GM21526 (cell line): ENCODE results near the gene NFKB1.
"Not testable (repeated sequence)": the region's sequence is repeated elsewhere in the genome, so short reads cannot be mapped to it uniquely, and the experiment has no call there.

ENCODE experiments used
- ATAC-seq: cut with Tn5 transposase; IDR thresholded peaks from one replicate; pipeline ENCODE4 v1.9.1; 2021; ENCODE audit warnings: moderate library complexity; ENCODE audit not compliant: unreplicated experiment, low FRiP score

NFKB1 gene

GRCh38 chr4:102619021-102619420 is 117.9 kb downstream of the NFKB1 start:
- ATAC-seq = not testable (repeated sequence)

DNA sequence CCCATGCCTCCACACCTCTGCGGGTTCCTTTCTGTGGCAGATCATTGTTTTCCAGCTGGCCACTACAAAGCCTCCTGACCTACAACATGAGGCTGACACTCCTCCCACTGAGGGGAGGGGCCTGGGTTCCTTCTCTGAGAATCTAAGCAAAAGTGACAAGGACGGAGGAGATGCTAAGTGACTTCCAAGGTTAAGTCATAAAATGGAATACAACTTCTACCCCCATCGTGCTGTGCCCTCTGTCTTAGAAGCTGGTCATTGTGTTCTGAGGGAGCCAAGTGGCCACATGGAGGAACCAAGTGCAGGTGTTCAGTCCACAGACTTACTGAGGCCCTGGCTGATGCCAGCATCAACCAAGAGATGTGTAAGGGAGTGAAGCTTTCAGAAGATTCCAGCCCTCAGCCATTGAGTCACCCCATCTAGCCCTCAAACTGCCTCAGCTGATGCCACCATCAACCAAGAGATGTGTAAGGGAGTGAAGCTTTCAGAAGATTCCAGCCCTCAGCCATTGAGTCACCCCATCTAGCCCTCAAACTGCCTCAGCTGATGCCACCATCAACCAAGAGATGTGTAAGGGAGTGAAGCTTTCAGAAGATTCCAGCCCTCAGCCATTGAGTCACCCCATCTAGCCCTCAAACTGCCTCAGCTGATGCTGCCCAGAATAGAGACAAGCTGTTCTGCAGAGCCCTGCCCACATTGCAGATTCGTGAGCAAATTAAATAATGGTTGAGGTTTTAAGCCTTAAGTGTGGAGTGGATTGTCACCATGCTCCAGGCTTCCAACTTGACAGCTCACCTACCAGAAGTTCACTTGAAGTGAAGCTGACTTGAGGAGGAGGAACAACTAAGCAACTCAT is 118.8 kb downstream of the NFKB1 start:
- not testable (repeated sequence) for ATAC-seq

DNA sequence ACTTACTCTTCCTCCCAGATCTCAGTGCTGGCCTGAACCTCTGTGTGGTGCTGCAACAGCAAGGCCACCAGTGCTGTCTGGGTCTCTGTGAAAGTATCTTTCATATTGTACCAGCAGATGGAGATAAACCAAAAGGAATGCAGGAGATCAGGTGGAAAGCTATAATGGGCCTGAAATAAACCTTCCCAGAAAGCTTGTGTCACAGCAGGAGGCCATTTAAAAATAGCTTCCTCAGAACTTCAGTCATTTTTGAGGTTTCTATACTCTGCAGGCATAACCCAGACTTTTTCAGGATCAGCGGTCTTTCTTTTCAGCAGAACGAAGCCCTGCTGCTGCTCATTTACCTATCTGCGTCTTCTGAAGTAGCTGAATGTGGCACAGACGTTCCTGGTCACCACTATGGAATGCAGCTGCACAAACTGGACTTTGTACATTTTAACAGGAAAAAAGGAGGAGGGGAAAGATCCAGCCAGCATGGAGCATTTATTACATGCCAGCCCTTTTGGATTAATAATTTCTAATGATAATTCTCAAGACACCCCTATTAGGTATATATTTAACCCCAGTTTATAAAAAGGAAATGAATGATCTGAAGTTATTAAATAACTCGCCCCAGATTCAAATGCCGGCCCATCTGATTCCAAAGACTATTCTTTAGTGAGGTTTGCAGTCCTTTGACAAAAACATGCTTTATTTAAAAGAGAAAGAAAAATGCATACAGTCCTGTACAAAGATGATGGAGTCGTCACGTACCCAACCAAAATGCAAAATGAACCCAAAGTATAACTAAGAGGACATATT is 119.7 kb downstream of the NFKB1 start:
- no peak for ATAC-seq

DNA sequence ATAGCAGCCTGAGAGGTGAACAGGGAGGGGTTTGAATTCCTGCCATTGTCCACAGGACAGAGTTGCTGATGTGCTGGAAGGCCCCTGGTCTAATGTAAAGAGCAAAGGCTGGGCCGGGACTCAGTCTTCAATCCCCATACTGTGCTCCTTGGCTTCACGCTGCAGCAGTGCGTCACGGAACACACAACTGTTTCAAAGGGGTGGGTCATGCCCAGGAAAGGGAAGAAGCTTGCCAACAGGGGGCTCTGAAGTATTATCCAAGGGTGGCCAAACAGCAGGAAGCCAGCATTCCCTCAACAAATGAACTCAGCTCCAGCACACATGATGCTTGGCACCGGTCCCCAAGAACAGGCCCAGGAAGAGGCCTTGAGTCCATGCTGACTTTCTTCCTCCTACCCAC is 122.5 kb downstream of the NFKB1 start:
- ATAC-seq = no peak

- ATAC-seq = no peak
Observed at GRCh38 chr4:102624505-102624904, 123.3 kb downstream of the NFKB1 start.

- peak; percentile 83 for ATAC-seq
Observed at GRCh38 chr4:102625232-102625930, 124.2 kb downstream of the NFKB1 start.

DNA sequence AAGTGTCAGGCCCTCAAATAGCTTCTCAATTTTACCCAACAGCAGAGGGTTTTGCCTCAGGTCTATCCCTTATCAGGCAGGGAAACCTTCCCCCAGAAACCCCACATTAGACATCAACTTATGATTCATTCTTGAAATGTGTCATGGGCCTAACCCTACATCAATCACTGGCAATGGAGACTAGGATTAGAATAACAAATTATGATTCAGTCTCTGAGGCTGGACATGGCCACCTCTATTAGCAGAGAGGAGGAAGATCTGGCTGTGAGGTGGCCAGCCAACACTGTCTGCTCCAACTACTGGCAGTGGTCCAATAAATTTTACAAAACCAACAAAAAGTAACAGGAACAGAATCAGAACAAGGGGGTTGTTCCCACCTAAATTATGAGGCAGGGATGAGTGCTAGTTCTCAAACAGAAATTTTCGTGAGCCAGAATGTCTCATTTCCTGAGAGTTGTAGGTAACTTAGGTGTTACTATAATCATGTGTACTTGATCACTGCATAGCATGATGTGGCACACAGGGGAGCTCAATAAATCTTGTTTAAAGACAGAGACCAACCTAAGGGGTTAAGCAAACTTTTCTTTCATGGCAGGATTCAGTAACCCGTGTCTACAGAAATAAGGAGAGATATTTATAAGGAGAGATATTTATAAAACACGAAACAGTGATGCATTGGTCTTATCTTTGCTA is 126.8 kb downstream of the NFKB1 start:
- no peak for ATAC-seq

DNA sequence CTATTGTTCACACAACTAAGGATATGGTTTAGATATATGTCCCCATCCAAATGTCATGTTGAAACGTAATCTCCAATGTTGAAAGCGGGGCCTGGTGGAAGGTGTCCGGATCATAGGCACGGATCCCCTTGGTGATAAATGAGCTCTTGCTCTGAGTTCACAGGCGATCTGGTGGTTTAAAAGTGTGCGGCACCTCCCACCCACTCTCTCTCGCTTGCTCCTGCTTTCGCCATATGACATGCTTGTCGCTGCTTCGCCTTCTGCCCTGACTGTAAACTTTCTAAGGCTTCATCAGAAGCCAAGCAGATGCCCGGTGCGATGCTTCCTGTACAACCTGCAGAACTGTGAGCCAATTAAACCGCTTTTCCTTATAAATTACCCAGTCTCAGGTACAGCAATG is 128.5 kb downstream of the NFKB1 start:
- no peak for ATAC-seq

DNA sequence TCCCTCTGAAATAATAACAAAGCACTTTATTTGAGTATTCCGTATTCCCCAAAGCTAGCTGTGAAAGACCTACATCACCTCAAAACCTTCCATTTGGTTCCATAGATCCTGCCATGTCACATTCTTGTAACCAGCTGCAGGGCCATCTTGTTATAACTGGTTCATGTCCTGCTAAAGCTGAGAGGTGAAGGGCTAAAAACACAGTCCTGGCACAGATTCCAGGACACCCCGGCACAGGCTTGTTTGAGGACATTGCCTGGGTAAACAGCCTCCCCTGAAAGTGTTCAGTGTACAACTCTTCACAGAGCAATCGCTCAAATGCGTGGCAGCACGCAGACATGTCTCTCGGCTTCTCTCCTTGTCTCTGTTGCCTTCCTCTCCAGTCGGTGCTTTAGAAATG is 130.5 kb downstream of the NFKB1 start:
- no peak for ATAC-seq

- no peak for ATAC-seq
Observed at GRCh38 chr4:102632241-102633065, 131.3 kb downstream of the NFKB1 start.

- ATAC-seq = no peak
Observed at GRCh38 chr4:102633100-102633499, 131.9 kb downstream of the NFKB1 start.

GRCh38 chr4:102637391-102637790 is 136.2 kb downstream of the NFKB1 start:
- no peak for ATAC-seq

DNA sequence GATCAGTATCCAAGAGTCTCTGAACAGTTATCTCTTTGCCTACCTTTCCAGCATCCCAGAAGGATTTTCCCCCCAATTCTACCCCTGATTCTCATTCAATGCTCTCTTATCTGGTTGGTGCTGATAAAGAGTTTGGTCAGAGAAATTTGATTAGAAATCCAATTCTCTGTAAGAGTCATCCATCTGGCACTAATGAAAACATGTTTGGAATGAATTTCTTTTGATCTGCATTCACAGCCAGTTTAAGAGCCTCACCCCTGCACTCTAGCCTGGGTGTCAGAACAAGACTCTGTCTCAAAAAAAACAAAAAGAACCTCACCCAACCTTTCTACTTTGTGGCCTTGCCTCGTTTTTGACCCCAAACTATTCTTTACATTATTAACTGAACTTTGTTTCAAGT is 137.5 kb downstream of the NFKB1 start:
- ATAC-seq = no peak

GRCh38 chr4:102639598-102639997 is 138.4 kb downstream of the NFKB1 start:
- no peak for ATAC-seq

DNA sequence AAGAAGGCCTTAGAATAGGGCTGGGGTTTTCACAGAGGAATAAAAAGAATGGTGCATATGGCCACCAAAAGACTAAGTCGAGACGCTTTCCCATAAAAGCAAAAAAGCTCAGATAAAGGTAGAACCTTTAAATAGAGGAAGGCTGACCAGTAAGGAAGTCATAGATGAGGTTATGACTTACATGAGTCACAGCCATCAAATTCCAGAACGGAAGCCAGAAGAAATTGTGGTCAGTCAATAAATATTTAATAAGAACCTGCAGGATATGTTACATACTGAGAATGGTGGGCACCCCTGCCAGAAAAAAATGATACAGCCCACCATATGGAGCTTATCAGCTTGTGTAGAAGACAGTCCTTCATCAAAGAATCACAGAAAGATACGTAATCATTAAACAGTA is 139.5 kb downstream of the NFKB1 start:
- no peak for ATAC-seq

- ATAC-seq = no peak
Observed at GRCh38 chr4:102641793-102642192, 140.6 kb downstream of the NFKB1 start.

DNA sequence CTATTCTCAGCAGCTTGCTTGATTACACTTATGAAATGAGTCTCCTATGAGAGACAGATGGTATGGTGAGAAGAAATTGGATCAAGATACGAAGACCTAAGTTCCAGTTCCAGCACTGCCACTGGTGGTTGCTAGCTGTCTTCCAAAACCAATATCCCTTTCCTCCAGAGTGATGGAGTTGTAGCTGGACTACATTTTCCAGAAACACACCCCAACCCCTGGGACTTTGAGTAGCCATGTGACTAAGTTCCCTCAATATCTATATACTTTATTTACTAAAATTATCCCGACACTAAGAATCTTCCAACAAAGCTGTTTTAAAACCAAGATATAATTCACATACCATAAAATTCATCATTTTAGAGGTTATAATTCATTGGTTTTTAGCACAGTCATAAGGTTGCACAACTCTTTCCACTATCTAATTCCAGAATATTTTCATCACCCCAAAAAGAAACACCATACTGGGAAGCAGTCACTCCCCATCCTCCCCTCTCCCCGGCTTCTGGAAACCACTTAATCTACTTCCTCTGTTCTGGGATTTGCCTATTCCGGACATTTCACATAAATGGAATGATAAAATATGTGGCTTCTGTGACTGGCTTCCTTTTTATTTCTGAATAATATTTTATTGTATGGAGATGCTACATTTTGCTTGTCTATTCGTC is 141.6 kb downstream of the NFKB1 start:
- ATAC-seq = no peak

DNA sequence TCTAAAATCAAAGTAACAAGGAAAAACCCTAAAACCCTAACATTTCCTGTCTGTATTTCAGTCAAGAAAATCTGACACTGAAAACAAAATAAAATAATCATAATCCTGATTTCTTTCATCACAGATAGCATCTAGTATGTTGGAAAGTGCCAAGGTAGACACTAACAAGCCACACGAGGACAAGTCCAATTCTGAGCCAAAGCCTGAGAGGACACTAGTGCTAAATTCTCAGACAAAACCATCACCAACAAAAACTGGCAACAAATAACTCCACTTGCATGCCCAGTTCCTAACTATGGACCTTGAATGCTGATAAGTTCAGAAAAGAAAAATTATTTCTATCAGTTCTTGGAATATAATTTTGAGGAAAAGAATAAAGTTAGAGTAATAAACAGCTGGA is 146.0 kb downstream of the NFKB1 start:
- no peak for ATAC-seq

DNA sequence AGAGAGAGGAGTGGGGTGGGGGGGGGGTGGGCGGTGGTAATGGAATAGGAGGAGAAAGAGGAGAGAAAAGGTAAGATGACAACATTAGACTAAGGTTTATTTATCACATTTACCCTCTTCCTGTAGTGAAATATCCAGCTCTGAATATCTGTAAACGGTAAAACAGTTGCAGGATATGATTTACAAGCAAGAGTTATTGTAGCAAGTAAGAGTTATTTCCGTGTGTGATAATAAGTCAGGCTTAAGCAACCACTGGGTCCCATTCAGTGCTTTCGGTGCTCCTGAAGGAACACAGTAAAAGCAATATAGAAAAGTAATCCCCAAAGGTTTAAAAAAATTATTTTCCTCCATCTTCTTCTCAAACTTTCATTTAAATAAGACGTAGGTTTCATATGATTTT is 156.0 kb downstream of the NFKB1 start:
- no peak for ATAC-seq
